Immature natural killer cell (primary cell): ENCODE results near the gene SHC2. TPM values are rescaled to one million over a fixed set of nuclear protein-coding genes. Genes with fewer than 3 reads are reported as not detected.
"Not testable (repeated sequence)": the region's sequence is repeated elsewhere in the genome, so short reads cannot be mapped to it uniquely, and the experiment has no call there.

ENCODE experiments used
- DNase-seq, 3 donors: peaks; one replicate each; pipeline ENCODE4 v3.0.0; 2022; ENCODE audit warnings: mixed read lengths in 1 of 3
- H3K27ac Mint-ChIP-seq, 6 donors: one replicate each; pipeline ENCODE4 v1.8.0; 2020; ENCODE audit warnings: mixed read lengths in 6 of 6, mild to moderate bottlenecking in 5 of 6, inconsistent platforms in 4 of 6, moderate library complexity in 3 of 6
- H3K27me3 Mint-ChIP-seq, 3 donors: one replicate each; pipeline ENCODE4 v1.8.0; 2020 to 2021; ENCODE audit warnings: low read depth in 3 of 3, mild to moderate bottlenecking in 3 of 3, mixed read lengths in 3 of 3, moderate library complexity in 3 of 3, inconsistent platforms in 1 of 3
- H3K36me3 Mint-ChIP-seq, 3 donors: one replicate each; pipeline ENCODE4 v1.8.0; 2020; ENCODE audit warnings: mixed read lengths in 3 of 3, inconsistent platforms in 2 of 3, mild to moderate bottlenecking in 2 of 3
- H3K4me1 Mint-ChIP-seq, 2 donors: one replicate each; pipeline ENCODE4 v1.8.0; 2020; ENCODE audit warnings: inconsistent platforms in 2 of 2, mild to moderate bottlenecking in 2 of 2, mixed read lengths in 2 of 2, moderate library complexity in 1 of 2
- H3K4me3 Mint-ChIP-seq, 5 donors: one replicate each; pipeline ENCODE4 v1.8.0; 2020; ENCODE audit warnings: mild to moderate bottlenecking in 5 of 5, mixed read lengths in 5 of 5, inconsistent platforms in 3 of 5, moderate library complexity in 3 of 5
- H3K9me3 Mint-ChIP-seq, 6 donors: one replicate each; pipeline ENCODE4 v1.8.0; 2020; ENCODE audit warnings: mild to moderate bottlenecking in 6 of 6, mixed read lengths in 6 of 6, inconsistent platforms in 4 of 6, moderate library complexity in 3 of 6
- polyA plus RNA-seq, 3 donors: library from polyadenylated mRNA; unstranded; fragments of 300-500 nt; fragmentation: Illumina TruSeq; gene quantifications; one replicate each; pipeline ENCODE4 v1.2.3, GENCODE V29; 2021

Gene SHC2
- polyA plus RNA-seq, 3 donors from 2014 or later: not detected

GRCh38 chr19:401866-402511 is 58.8 kb downstream of the SHC2 start:
- no peak for DNase-seq
- Mint-ChIP-seq H3K4me1 (no peaks in the 10 kb centered on the region), H3K36me3 (no peaks in the 10 kb centered on the region), H3K27ac (no peak overlapping the region), H3K4me3 (no peak overlapping the region), H3K27me3 (peaks cover 0 to 6% (median 4%) of the 10 kb centered on the region in 3 donors), H3K9me3 (no peaks in the 10 kb centered on the region)

- Mint-ChIP-seq H3K27me3 (peaks cover 0 to 6% (median 4%) of the 10 kb centered on the region in 3 donors), H3K4me3 (no peak overlapping the region), H3K36me3 (no peaks in the 10 kb centered on the region), H3K9me3 (no peaks in the 10 kb centered on the region), H3K27ac (no peak overlapping the region), H3K4me1 (no peaks in the 10 kb centered on the region)
- DNase-seq: no peak
These were observed 59.6 kb downstream of the SHC2 start for GRCh38 chr19:400976-401865.

- H3K4me1 Mint-ChIP-seq: peaks cover 0 to 2% of the 10 kb centered on the region in 2 donors
These were observed 61.5 kb downstream of the SHC2 start for GRCh38 chr19:399370-399769.

GRCh38 chr19:398719-399118 is 62.1 kb downstream of the SHC2 start:
- Mint-ChIP-seq H3K27me3 (peaks cover 4 to 7% (median 5%) of the 10 kb centered on the region in 3 donors), H3K4me1 (peaks cover 0 to 2% of the 10 kb centered on the region in 2 donors), H3K27ac (no peak overlapping the region), H3K4me3 (no peak overlapping the region), H3K36me3 (no peaks in the 10 kb centered on the region), H3K9me3 (peaks cover 0 to 5% (median 2%) of the 10 kb centered on the region in 6 donors)
- DNase-seq: no peak

More at GRCh38 chr19:399370-399769, 61.5 kb downstream of the SHC2 start:
- H3K27me3 Mint-ChIP-seq: peaks cover 4 to 7% (median 5%) of the 10 kb centered on the region in 3 donors
- no peak overlapping the region for H3K4me3 Mint-ChIP-seq
- H3K9me3 Mint-ChIP-seq: peaks cover 0 to 5% (median 2%) of the 10 kb centered on the region in 6 donors
- DNase-seq: no peak
- no peak overlapping the region for H3K27ac Mint-ChIP-seq
- no peaks in the 10 kb centered on the region for H3K36me3 Mint-ChIP-seq

GRCh38 chr19:397941-398706 is 62.7 kb downstream of the SHC2 start:
- Mint-ChIP-seq H3K27me3 (peaks cover 6 to 7% (median 6%) of the 10 kb centered on the region in 3 donors), H3K27ac (no peak overlapping the region), H3K4me3 (no peak overlapping the region), H3K9me3 (peaks cover 0 to 5% (median 2%) of the 10 kb centered on the region in 6 donors), H3K36me3 (no peaks in the 10 kb centered on the region), H3K4me1 (peaks cover 0 to 2% of the 10 kb centered on the region in 2 donors)
- no peak for DNase-seq

GRCh38 chr19:397321-397720 is 63.5 kb downstream of the SHC2 start:
- peaks cover 0 to 5% (median 2%) of the 10 kb centered on the region in 6 donors for H3K9me3 Mint-ChIP-seq
- no peak overlapping the region for H3K27ac Mint-ChIP-seq
- no peak for DNase-seq
- H3K27me3 Mint-ChIP-seq: peaks cover 7 to 11% (median 7%) of the 10 kb centered on the region in 3 donors
- no peaks in the 10 kb centered on the region for H3K36me3 Mint-ChIP-seq
- no peak overlapping the region for H3K4me3 Mint-ChIP-seq
- H3K4me1 Mint-ChIP-seq: peaks cover 0 to 2% of the 10 kb centered on the region in 2 donors

- no peak for DNase-seq
- H3K4me1 Mint-ChIP-seq: peaks cover 0 to 2% of the 10 kb centered on the region in 2 donors
- no peak overlapping the region for H3K4me3 Mint-ChIP-seq
- no peaks in the 10 kb centered on the region for H3K36me3 Mint-ChIP-seq
- H3K27me3 Mint-ChIP-seq: peaks cover 7 to 10% (median 7%) of the 10 kb centered on the region in 3 donors
- H3K9me3 Mint-ChIP-seq: peaks cover 0 to 5% (median 2%) of the 10 kb centered on the region in 6 donors
- peak overlapping the region in 4 of 6 donors; percentile 13 to 78 (median 35) for H3K27ac Mint-ChIP-seq
These were observed 65.4 kb downstream of the SHC2 start for GRCh38 chr19:395467-395866.

GRCh38 chr19:394857-395256 is 66.0 kb downstream of the SHC2 start:
- H3K4me3 Mint-ChIP-seq, H3K9me3 Mint-ChIP-seq, H3K36me3 Mint-ChIP-seq, H3K4me1 Mint-ChIP-seq, DNase-seq, H3K27me3 Mint-ChIP-seq, H3K27ac Mint-ChIP-seq: not testable (repeated sequence)

GRCh38 chr19:393560-393959 is 67.3 kb downstream of the SHC2 start:
- not testable (repeated sequence) for H3K4me3 Mint-ChIP-seq, DNase-seq, H3K4me1 Mint-ChIP-seq, H3K27me3 Mint-ChIP-seq, H3K36me3 Mint-ChIP-seq, H3K9me3 Mint-ChIP-seq
- H3K27ac Mint-ChIP-seq: peak overlapping the region in 2 of 6 donors; percentile 49 to 60

- peaks cover 2 to 10% (median 7%) of the 10 kb centered on the region in 3 donors for H3K27me3 Mint-ChIP-seq
- H3K36me3 Mint-ChIP-seq: no peaks in the 10 kb centered on the region
- no peak overlapping the region for H3K27ac Mint-ChIP-seq
- peaks cover 0 to 2% of the 10 kb centered on the region in 2 donors for H3K4me1 Mint-ChIP-seq
- peaks cover 0 to 5% (median 2%) of the 10 kb centered on the region in 6 donors for H3K9me3 Mint-ChIP-seq
- DNase-seq: no peak
- H3K4me3 Mint-ChIP-seq: no peak overlapping the region
These were observed 68.4 kb downstream of the SHC2 start for GRCh38 chr19:392375-392970.

- H3K36me3 Mint-ChIP-seq: no peaks in the 10 kb centered on the region
- H3K9me3 Mint-ChIP-seq: peaks cover 0 to 5% (median 2%) of the 10 kb centered on the region in 6 donors
- H3K4me1 Mint-ChIP-seq: peaks cover 0 to 2% of the 10 kb centered on the region in 2 donors
- no peak for DNase-seq
- H3K4me3 Mint-ChIP-seq: no peak overlapping the region
- no peak overlapping the region for H3K27ac Mint-ChIP-seq
- peaks cover 2 to 10% (median 7%) of the 10 kb centered on the region in 3 donors for H3K27me3 Mint-ChIP-seq
These were observed 69.0 kb downstream of the SHC2 start for GRCh38 chr19:391726-392374.

GRCh38 chr19:391207-391557 is 69.7 kb downstream of the SHC2 start:
- Mint-ChIP-seq H3K27me3 (peaks cover 2 to 10% (median 9%) of the 10 kb centered on the region in 3 donors), H3K4me1 (peaks cover 0 to 2% of the 10 kb centered on the region in 2 donors), H3K4me3 (no peak overlapping the region), H3K27ac (no peak overlapping the region), H3K9me3 (peaks cover 0 to 5% (median 2%) of the 10 kb centered on the region in 6 donors), H3K36me3 (no peaks in the 10 kb centered on the region)
- DNase-seq: no peak
